ENCODE data around the gene CRELD2.

CRELD2 gene

GRCh38 chr22:49965091-49966040, 46.9 kb downstream of the CRELD2 start:
- Histone ChIP-seq H3K4me2 (ENCODE audit: low read depth, low read length, poor library complexity, severe bottlenecking) (no peak overlapping the region), H3K27ac (ENCODE audit: low read depth, low read length) (no peak overlapping the region), H3K79me2 (ENCODE audit: insufficient read depth, low read length) (peaks cover 31% of the 10 kb centered on the region), H3K36me3 (ENCODE audit: low read length) (no peaks in the 10 kb centered on the region; the same call in 1 of the 2 replicates), H2AFZ (ENCODE audit: low read depth, low read length, severe bottlenecking) (no peak overlapping the region), H3K4me3 (ENCODE audit: insufficient read depth, low read length, poor library complexity, severe bottlenecking) (no peak overlapping the region), H3K9me3 (ENCODE audit: insufficient read depth, low read length) (no peaks in the 10 kb centered on the region), H3K9me2 (replicated peaks; ENCODE audit: insufficient read depth, low read length) (no peaks in the 10 kb centered on the region), H3K9ac (ENCODE audit: low read length) (no peak overlapping the region), H3F3A (ENCODE audit: insufficient read depth) (peaks cover 5% of the 10 kb centered on the region; the same call in 1 of the 2 replicates), H4K20me1 (ENCODE audit: low read depth, low read length) (peaks cover 3% of the 10 kb centered on the region; the same call in 1 of the 2 replicates), H3K27me3 (ENCODE audit: low read length) (no peaks in the 10 kb centered on the region)
- TF ChIP-seq CTCF (IDR thresholded peaks at IDR 0.05; ENCODE audit: insufficient read depth, low read length, poor library complexity, severe bottlenecking) (no peak), EZH2phosphoT487 (conservative IDR thresholded peaks at IDR 0.05; ENCODE audit: low read length) (no peak)

- peaks cover 7% of the 10 kb centered on the region; the same call in 1 of the 2 replicates for H3F3A ChIP-seq (ENCODE audit: insufficient read depth)
- H3K9me2 ChIP-seq (replicated peaks; ENCODE audit: insufficient read depth, low read length), result no peaks in the 10 kb centered on the region
- H3K9me3 ChIP-seq (ENCODE audit: insufficient read depth, low read length), result no peaks in the 10 kb centered on the region
- no peak overlapping the region for H3K9ac ChIP-seq (ENCODE audit: low read length)
- peaks cover 3% of the 10 kb centered on the region; the same call in 1 of the 2 replicates for H4K20me1 ChIP-seq (ENCODE audit: low read depth, low read length)
- TF ChIP-seq EZH2phosphoT487 (conservative IDR thresholded peaks at IDR 0.05; ENCODE audit: low read length), result no peak
- no peak for TF ChIP-seq CTCF (IDR thresholded peaks at IDR 0.05; ENCODE audit: insufficient read depth, low read length, poor library complexity, severe bottlenecking)
- no peaks in the 10 kb centered on the region; the same call in 1 of the 2 replicates for H3K36me3 ChIP-seq (ENCODE audit: low read length)
- H2AFZ ChIP-seq (ENCODE audit: low read depth, low read length, severe bottlenecking), result no peak overlapping the region
- H3K4me2 ChIP-seq (ENCODE audit: low read depth, low read length, poor library complexity, severe bottlenecking), result no peak overlapping the region
- H3K4me3 ChIP-seq (ENCODE audit: insufficient read depth, low read length, poor library complexity, severe bottlenecking), result no peak overlapping the region
- H3K27ac ChIP-seq (ENCODE audit: low read depth, low read length), result no peak overlapping the region
- no peaks in the 10 kb centered on the region for H3K27me3 ChIP-seq (ENCODE audit: low read length)
- H3K79me2 ChIP-seq (ENCODE audit: insufficient read depth, low read length), result peaks cover 28% of the 10 kb centered on the region
Observed at GRCh38 chr22:49966041-49966773, 47.8 kb downstream of the CRELD2 start.

DNA sequence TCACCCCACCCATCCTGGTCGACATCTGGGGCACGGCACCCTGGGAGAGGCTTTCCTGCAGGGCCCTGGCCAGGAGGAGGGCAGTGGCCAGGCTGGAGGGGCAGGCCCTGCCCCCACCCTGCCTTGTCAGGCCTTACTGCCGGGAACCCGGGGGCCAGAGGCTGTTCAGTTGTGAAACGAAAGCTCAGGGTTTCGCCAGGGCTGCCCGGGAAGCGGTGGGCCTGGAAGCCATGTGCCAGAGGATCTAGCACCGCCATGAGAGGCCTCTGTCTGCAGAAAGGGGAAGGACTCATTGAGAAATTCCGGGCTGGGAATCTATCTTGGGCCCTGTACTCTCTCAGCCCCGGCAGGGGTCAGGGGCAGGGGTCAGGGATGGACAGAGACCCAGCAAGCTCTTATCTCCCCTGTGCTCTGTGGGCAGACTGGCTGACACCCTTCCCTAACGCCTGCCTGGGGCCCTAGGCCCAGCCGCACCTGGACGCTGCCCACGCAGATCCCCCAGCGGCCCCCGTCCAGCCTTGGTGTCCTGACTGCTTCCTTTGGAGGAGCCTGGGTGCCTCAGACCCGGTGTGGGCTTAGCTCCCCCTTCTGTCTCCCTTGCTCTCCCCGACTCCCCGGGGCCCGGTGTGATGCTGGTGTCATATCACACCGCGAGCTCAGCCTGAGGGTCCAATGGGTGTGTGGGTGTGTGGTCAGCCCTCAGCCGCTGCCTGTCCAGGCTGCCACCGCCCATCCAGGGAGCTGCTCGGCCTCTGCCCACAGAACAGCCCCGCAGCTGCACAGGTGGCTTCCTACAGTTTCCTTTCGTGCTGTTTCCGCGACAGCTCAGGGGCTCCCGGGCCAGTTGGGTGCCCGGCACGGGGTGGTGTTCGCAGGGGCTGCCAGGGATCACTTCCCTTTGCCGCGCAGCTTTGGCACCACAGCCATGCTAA, 48.6 kb downstream of the CRELD2 start:
- no peak overlapping the region for H3K4me2 ChIP-seq (ENCODE audit: low read depth, low read length, poor library complexity, severe bottlenecking)
- H3K79me2 ChIP-seq (ENCODE audit: insufficient read depth, low read length), result peaks cover 19% of the 10 kb centered on the region
- H3K27me3 ChIP-seq (ENCODE audit: low read length), result no peaks in the 10 kb centered on the region
- H3K27ac ChIP-seq (ENCODE audit: low read depth, low read length), result no peak overlapping the region
- peaks cover 7% of the 10 kb centered on the region; the same call in 1 of the 2 replicates for H3F3A ChIP-seq (ENCODE audit: insufficient read depth)
- H3K9me2 ChIP-seq (replicated peaks; ENCODE audit: insufficient read depth, low read length), result no peaks in the 10 kb centered on the region
- H2AFZ ChIP-seq (ENCODE audit: low read depth, low read length, severe bottlenecking), result no peak overlapping the region
- H3K9me3 ChIP-seq (ENCODE audit: insufficient read depth, low read length), result no peaks in the 10 kb centered on the region
- no peaks in the 10 kb centered on the region for H3K36me3 ChIP-seq (ENCODE audit: low read length)
- no peak overlapping the region for H3K9ac ChIP-seq (ENCODE audit: low read length)
- H3K4me3 ChIP-seq (ENCODE audit: insufficient read depth, low read length, poor library complexity, severe bottlenecking), result no peak overlapping the region
- TF ChIP-seq EZH2phosphoT487 (conservative IDR thresholded peaks at IDR 0.05; ENCODE audit: low read length), result no peak
- no peak for TF ChIP-seq CTCF (IDR thresholded peaks at IDR 0.05; ENCODE audit: insufficient read depth, low read length, poor library complexity, severe bottlenecking)
- peaks cover 3% of the 10 kb centered on the region; the same call in 1 of the 2 replicates for H4K20me1 ChIP-seq (ENCODE audit: low read depth, low read length)

All from SU-DHL-6 (cell line).